Tibial artery (tissue), 4 donors: Measurements from ENCODE around the gene ADARB1.
A peak's percentile ranks its signal among the peaks of the same experiment; 100 is the strongest.

Source experiments
- DNase-seq, 2 donors: peaks; one replicate each; pipeline ENCODE4 v3.0.0-alpha.2; 2019
- H3K27ac ChIP-seq, 2 donors: fragments of 200-600 bp; sonication (generic) in 1 of 2; 1 replicate in 1 of 2; 2 replicates in 1 of 2; pipeline ENCODE4 v1.5.1; 2018 to 2019; ENCODE audit warnings: mild to moderate bottlenecking in 1 of 2
- H3K27me3 ChIP-seq, 2 donors: fragments of 200-600 bp; sonication (generic) in 1 of 2; one replicate each; pipeline versions ENCODE4 v1.5.1 to v1.6.0; 2016 to 2019
- H3K36me3 ChIP-seq, 3 donors: fragments of 200-600 bp; sonication (generic) in 2 of 3; one replicate each; pipeline ENCODE4 v1.5.1; 2016 to 2019; ENCODE audit warnings: mild to moderate bottlenecking in 2 of 3
- H3K4me1 ChIP-seq, 4 donors: fragments of 200-600 bp; sonication (generic) in 2 of 4; 1 replicate in 3 of 4; 2 replicates in 1 of 4; pipeline ENCODE4 v1.5.1; 2016 to 2019
- H3K4me3 ChIP-seq, 2 donors: fragments of 200-600 bp; sonication (generic) in 1 of 2; 1 replicate in 1 of 2; 2 replicates in 1 of 2; pipeline ENCODE4 v1.5.1; 2018 to 2019; ENCODE audit warnings: mild to moderate bottlenecking in 2 of 2
- H3K9me3 ChIP-seq, 3 donors: fragments of 200-600 bp; sonication (generic) in 1 of 3; one replicate each; pipeline ENCODE4 v1.5.1; 2016 to 2019
- intact Hi-C: fragments of 100-400 bp; cut with DNase I; formaldehyde crosslinking; loops from one replicate; pipeline ENCODE4 v1.15.0; 2023; ENCODE audit warnings: low total_unique reads
- TF ChIP-seq, protein P1 (sequence below), 2 experiments: fragments of 200-600 bp in 1 of 2; fragments of 450-650 bp in 1 of 2; IDR thresholded peaks; one replicate each; pipeline ENCODE4 v1.5.1; 2017 to 2019; ENCODE audit warnings: antibody characterized with exemption in 2 of 2, mild to moderate bottlenecking in 1 of 2, moderate library complexity in 1 of 2

Gene ADARB1

GRCh38 chr21:45086337-45086958, 12.1 kb downstream of the ADARB1 start:
- intact Hi-C loops = no loop called here

DNA sequence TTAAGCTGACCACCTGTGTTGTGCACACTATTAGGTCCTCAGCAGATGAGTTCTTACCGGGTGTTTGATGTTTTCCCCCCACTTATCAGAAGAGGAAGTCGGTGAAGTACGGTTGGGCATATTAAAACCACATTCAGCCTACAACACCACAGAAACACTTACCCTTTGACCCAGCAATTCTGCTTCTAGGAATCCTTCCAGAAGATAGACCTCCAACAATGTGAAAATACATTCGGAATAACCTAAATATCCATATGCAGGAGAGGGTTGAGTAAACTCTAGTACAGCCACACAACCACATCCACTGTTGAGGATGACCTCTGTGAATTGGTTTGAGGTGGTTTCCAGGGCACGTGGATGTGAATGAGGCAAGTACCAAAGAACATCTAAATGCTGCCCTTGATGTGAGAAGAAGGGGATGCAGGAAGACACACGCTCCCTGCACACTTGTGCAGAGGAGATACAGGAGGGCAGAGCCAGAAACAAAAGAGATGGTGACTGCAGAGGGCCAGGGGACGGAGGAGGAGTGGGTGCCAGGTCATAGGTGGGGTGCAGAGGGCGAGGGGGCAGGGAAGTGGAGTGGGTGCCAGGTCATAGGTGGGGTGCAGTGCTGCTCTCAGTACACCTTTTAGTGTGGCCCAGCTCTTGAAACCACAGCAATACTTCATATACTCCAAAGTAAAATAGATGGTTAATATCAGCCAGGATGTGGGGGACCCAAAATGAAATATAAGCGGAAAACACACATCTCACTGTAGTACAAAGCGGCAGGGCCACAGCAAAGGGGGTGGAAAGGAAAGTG, 12.8 kb downstream of the ADARB1 start:
- peak overlapping the region; percentile 39 to 95 for H3K27ac ChIP-seq
- intact Hi-C loops = no loop called here
- no peak for DNase-seq
- TF ChIP-seq, protein P1, sequence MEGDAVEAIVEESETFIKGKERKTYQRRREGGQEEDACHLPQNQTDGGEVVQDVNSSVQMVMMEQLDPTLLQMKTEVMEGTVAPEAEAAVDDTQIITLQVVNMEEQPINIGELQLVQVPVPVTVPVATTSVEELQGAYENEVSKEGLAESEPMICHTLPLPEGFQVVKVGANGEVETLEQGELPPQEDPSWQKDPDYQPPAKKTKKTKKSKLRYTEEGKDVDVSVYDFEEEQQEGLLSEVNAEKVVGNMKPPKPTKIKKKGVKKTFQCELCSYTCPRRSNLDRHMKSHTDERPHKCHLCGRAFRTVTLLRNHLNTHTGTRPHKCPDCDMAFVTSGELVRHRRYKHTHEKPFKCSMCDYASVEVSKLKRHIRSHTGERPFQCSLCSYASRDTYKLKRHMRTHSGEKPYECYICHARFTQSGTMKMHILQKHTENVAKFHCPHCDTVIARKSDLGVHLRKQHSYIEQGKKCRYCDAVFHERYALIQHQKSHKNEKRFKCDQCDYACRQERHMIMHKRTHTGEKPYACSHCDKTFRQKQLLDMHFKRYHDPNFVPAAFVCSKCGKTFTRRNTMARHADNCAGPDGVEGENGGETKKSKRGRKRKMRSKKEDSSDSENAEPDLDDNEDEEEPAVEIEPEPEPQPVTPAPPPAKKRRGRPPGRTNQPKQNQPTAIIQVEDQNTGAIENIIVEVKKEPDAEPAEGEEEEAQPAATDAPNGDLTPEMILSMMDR (IDR thresholded peaks at IDR 0.05) = no peak
- no peaks in the 10 kb centered on the region for H3K9me3 ChIP-seq
- H3K4me3 ChIP-seq = no peak overlapping the region
- H3K27me3 ChIP-seq = no peaks in the 10 kb centered on the region
- H3K4me1 ChIP-seq = peaks cover 0 to 100% (median 66%) of the 10 kb centered on the region in 4 donors
- H3K36me3 ChIP-seq = peaks cover 6 to 8% (median 8%) of the 10 kb centered on the region in 3 donors

More at GRCh38 chr21:45086337-45086958, 12.1 kb downstream of the ADARB1 start:
- TF ChIP-seq, protein P1 (IDR thresholded peaks at IDR 0.05) = no peak
- peak overlapping the region; percentile 39 to 95 for H3K27ac ChIP-seq
- no peaks in the 10 kb centered on the region for H3K27me3 ChIP-seq
- DNase-seq = no peak
- H3K4me1 ChIP-seq = peaks cover 0 to 100% (median 63%) of the 10 kb centered on the region in 4 donors
- H3K36me3 ChIP-seq = peaks cover 10 to 15% (median 14%) of the 10 kb centered on the region in 3 donors
- H3K9me3 ChIP-seq = no peaks in the 10 kb centered on the region
- H3K4me3 ChIP-seq = no peak overlapping the region

GRCh38 chr21:45088116-45088515, 13.7 kb downstream of the ADARB1 start:
- H3K4me3 ChIP-seq = no peak overlapping the region
- TF ChIP-seq, protein P1 (IDR thresholded peaks at IDR 0.05) = no peak
- H3K4me1 ChIP-seq = peaks cover 0 to 100% (median 64%) of the 10 kb centered on the region in 4 donors
- H3K36me3 ChIP-seq = no peaks in the 10 kb centered on the region
- H3K27me3 ChIP-seq = no peaks in the 10 kb centered on the region
- no peaks in the 10 kb centered on the region for H3K9me3 ChIP-seq
- peak overlapping the region; percentile 39 to 95 for H3K27ac ChIP-seq
- DNase-seq = no peak
- intact Hi-C loops = no loop called here

DNA sequence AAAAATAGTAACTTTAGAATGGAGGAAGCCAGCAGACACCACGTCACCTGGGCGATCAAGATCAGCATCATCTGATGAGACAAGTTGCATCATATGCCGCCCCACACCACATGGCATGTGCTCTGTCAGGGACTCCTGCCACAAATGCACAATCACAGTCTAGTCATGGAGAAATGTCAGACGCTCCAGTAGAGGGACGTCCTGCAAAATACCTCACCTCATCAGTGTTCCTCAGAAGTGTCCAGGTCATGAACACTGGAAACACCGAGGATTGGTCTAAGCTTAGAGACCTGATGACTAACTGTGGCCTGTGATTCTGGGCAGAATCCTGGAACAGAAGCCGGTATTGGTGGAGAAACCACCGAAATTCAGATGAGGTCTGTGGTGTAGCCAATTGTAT, 14.3 kb downstream of the ADARB1 start:
- H3K4me1 ChIP-seq = peaks cover 0 to 100% (median 68%) of the 10 kb centered on the region in 4 donors
- no peak overlapping the region for H3K4me3 ChIP-seq
- H3K9me3 ChIP-seq = no peaks in the 10 kb centered on the region
- peak overlapping the region; percentile 39 to 95 for H3K27ac ChIP-seq
- intact Hi-C loops = no loop called here
- DNase-seq = no peak
- H3K36me3 ChIP-seq = no peaks in the 10 kb centered on the region
- no peaks in the 10 kb centered on the region for H3K27me3 ChIP-seq
- TF ChIP-seq, protein P1 (IDR thresholded peaks at IDR 0.05) = no peak

- H3K27ac ChIP-seq = peak overlapping the region; percentile 39 to 95
- H3K9me3 ChIP-seq = no peaks in the 10 kb centered on the region
- H3K4me1 ChIP-seq = peaks cover 0 to 100% (median 67%) of the 10 kb centered on the region in 4 donors
- TF ChIP-seq, protein P1 (IDR thresholded peaks at IDR 0.05) = no peak
- intact Hi-C loops = no loop called here
- H3K36me3 ChIP-seq = no peaks in the 10 kb centered on the region
- no peak overlapping the region for H3K4me3 ChIP-seq
- DNase-seq = no peak
- H3K27me3 ChIP-seq = no peaks in the 10 kb centered on the region
These were observed 15.6 kb downstream of the ADARB1 start for GRCh38 chr21:45089964-45090363.
